Astrocyte of the hippocampus (primary cell): ENCODE results near the gene VPS4A.
"Not testable (repeated sequence)": the region's sequence is repeated elsewhere in the genome, so short reads cannot be mapped to it uniquely, and the experiment has no call there.

Experiments used
- DNase-seq: peaks from one replicate; pipeline ENCODE4 v3.0.0; 2011; ENCODE audit warnings: low read depth, low spot score

The VPS4A gene

DNA sequence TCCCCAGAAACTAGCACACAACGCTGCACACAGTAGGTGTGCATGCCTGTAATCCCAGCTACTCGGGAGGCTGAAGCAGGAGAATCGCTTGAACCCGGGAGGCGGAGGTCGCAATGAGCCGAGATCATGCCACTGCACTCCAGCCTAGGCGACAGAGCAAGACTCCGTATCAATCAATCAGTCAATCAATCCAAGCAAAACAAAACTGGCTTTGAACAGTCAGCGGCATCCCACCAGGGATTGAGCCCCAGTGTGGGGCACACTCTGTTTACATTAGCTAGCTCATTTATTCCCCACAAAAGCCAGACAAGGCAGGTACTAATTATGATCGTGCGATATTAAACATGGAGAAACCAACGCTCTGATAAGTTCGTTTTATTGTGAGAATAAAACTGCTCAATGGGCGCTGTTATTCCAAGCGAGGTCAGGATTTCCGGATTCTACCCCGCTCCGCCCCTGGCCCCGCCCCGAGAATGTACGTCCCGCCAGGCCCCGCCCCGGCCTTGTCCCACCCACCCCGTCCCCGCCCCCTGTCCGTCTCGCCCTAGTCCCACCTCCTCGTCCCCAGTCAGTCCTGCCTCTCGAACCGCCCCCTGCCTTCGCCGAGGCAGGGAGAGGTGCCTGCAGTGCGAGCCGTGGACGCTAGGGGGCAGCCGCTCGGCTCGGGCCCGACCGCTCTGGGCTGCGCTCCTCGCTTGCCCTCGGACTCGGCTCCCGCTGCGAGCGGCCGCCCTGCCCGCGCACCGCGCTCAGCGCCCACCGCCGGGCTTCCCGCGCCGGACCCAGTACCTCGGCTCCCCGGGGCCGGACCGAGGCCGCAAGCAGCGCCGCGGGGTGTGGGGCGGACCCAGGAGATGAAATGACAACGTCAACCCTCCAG lies at the start of gene VPS4A:
Gene VPS4A, plus strand, starts transcription at position 698 of the 880 bp plus-strand sequence. Its CDS starts 162 bp downstream, at position 860.
- peak; percentile 99 for DNase-seq

DNA sequence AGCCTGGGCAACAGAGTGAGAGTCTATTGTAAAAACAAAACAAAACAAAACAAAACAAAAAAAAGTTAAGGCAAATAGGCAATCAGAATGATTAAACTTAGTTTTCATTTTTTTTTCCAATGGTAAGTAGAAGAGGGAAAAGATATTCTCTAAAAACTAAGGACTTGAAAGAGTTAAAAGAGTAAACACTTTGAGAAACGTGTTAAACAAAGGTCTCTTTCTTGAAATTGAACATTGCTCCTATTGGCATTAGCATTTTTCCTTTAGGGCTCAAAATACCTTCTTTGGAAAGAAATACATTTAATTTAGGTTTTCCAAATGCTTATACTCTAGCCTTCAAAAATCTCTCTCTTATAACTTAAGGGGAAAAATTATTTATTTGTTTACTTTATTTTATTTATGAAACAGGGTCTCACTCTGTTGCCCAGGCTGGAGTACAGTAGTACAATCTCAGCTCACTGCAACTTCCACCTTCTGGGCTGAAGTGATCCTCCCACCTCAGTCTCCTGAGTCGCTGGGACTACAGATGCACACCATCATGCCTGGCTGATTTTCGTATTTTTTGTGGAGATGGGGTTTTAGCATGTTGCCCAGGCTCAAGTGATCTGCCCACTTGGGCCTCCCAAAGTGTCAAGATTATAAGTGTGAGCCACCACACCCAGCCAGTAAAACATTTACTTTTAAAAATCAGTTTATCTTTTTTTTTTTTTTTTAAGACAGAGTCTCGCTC lies 44.7 kb upstream of the VPS4A start:
- DNase-seq, result no peak

DNA sequence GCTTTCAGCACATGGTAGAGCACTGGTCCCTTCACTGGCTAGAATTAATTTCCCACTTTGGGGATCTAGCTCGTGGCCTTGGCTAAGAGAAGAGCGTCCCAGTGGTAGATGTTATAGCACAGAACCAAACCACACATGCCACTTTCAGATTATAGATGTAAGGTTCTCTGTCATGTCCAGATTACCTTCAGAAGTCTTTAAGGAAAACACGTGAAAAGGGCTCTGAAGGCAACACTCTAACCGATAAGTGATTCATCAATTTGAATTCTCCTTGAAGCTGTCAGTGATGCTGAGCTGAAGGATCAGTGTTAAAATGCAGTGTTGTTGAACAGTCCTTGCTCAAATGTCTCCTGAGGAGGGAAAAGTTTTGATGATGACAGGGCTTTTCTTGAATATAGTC lies 43.5 kb upstream of the VPS4A start:
- DNase-seq, result no peak

DNA sequence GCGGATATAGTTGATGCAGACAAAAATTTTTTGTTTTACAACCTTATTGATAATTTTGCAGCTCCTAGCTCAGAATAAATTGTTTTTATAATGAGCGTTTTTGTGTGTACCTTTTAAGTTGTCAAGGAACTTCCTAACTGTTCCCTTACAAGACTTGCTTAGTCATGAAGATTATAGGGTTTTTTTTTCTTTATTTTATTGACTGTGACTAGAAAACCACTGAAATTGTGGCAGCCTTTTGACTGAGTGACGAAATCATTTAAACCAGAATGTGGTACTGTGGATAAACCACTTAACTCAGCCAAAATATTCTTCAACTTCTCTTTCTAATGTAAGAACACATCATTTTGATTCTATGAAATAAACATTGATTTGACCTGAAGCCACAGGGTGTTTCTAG lies 40.8 kb upstream of the VPS4A start:
- DNase-seq, result peak; percentile 17

DNA sequence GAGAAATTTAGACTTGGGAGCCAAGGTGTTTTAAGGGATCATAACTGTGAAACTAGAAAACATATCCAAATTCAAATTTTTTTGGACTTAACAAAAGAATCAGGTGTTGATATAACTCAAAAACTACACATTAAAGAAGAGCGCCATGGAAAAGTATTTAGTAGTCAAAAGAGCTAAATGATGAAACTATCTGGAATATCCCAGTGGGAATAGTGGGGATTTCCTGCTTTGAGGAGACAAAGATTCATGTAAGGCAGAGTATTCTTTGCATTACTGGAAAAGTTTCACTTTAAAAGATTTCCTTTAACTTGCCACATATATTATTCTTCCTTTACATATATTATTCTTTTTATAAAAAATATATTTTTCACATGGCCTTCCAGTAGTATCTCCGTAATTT lies 40.3 kb upstream of the VPS4A start:
- DNase-seq, result no peak

DNA sequence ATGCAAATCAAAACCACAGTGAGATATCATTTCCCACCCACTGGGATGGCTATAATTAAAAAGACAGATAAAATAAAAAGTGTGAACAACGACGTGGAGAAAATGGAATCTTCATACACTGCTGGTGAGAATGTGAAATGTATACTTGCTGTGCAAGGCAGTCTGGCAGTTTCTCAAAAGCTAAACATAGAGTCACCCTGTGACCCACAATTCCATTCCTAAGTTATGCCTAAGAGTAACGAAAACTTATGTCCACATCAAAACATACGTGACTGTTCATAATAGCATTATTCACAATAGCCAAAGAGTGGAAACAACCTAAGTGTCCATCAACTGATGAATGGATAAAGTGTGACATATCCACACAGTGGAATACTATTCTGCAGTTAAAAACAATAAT lies 38.1 kb upstream of the VPS4A start:
- no peak for DNase-seq

DNA sequence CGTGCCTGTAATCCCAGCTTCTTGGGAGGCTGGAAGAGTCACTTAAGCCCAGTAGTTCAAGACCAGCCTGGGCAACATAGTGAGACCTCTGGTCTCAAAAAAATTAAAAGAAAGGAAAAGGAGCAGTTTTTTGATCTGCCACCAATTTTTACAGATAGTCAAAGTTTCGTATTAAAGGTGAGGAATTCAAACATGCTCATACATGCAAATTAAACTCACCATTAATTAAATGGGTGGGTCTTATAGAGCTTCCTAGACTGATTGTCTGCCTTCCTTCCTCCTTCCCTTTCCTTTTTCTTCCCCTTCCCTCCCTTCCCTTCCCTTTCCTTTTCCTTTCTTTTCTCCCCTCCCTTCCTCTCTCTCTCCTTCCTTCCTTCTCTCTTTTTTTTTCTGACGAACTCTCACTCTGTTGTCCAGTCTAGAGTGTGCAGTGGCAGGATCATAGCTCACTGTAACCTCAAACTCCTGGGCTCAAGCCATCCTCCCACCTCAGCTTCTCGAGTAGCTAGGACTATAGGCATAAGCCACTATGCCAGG lies 36.4 kb upstream of the VPS4A start:
- peak; percentile 19 for DNase-seq

DNA sequence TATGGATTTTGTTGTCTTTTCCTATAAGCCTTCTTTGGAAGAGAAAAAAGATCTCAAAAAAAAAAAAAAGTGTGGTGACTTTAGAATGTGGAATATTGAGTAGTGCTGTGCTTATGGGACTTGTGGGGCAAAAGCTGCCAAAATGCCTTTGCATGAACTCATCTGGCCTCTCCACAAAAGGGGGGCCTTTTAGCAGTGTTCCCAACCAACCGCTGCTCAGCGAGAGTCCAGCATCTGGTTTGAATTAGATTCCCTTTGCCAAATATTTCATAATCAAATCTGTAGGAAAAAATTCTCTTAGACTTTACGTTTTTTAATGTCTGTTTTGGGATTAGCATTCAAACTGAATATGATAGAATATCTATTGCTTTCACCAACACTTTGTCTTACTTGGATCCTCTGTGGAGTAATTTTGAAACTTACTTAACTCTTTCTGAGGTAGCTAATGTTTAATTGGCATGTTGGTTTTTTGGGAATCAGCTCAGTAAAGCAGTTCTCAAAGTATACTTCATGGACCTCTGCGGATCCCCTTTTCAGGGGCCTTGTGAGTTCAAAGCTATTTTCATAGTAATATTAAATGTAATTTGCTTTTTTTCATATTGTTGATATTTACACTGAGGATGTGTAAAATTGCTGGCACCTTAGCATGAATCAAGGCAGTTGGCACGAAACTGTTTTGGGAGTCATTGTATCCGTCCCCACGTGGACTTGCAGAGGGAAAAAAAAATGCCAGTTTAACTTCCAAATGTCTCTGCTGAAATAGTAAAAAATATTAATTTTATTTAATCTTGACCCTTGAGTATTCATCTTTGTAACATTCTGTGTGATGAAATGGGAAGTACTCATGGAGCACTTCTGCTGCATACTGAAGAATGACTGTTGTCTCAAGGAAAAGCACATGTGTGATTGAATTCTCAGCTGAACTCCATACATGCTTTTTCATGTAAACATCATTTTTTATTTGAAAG lies 34.7 kb upstream of the VPS4A start:
- peak; percentile 83 for DNase-seq

DNA sequence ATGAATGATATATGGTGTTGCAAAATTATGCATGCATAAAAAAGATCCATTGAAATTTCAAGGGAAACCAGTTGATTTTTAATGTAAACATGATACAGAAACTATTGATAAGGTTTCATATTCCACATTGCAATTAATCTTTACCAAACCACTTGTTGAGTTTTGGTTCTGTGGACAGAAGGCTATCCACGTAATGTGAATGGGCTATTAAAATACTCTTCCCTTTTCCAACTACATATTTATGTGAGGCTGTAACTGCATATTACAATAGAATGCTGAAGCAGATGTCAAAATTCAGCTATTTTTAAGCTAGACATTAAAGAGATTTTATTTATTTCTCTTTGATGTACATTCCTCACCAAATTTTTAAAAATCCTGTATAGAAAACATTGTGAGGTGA lies 33.7 kb upstream of the VPS4A start:
- no peak for DNase-seq

DNA sequence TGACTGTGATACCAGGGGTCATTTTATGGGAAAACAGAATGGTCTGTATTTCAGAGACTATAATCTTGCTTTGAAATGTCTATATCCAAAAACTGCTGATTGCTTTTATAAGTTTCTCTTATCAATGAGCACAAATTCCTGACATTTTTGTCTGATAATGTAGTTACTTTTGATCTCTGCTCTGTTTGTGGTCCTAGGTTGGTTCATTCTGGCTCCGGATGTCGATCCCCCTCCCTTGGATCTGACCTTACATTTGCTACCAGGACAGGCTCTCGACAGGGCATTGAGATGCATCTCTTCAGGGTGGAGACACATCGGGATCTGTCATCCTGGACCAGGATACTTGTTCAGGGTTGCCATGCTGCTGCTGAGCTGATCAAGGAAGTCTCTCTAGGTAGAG lies 27.3 kb upstream of the VPS4A start:
- DNase-seq, result no peak

DNA sequence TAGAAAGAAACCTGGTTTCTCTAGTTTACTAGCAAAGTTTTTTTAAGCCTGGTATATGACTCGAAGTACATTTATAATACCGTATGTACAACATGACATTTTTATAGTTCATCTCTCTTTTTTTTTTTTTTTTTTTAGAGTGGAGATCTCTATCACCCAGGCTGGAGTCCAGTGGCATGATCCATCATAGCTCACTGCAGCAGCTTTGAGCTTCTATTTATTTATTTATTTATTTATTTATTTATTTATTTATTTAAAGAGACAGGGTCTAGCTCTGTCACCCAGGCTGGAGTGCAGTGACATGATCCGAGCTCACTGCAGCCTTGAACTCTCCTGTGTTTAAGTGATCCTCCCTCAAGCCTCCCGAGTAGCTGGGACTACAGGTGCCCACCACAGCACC lies 25.9 kb upstream of the VPS4A start:
- DNase-seq, result no peak

DNA sequence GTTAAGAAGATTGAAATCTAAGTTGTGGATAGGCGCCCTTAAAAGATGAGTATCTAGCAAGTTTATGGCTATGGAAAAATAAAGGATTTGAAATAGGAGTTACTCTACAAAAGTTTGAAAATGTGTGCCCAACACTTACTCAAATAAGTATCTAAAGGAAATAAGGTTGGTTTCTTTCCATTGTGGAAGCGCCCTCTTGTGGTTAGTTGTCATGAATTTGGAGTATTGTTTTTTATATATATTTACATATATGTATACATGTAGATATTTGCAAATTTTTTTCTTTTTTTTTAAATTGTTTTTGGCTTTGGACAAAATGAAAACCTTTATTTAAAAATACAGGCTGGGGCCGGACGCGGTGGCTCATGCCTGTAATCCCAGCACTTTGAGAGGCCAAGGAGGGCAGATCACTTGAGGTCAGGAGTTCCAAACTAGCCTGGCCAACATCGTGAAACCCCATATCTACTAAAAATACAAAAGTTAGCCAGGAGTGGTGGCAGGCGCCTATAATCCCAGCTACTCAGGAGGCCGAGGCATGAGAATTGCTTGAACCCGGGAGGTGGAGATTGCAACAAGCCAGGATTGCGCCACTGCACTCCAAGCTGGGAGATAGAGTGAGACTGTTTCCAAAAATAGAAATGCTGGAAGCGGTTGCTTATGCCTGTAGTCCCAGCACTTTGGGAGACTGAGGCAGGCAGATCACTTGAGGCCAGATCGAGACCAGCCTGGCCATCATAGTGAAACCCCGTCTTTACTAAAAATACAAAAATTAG lies 24.0 kb upstream of the VPS4A start:
- DNase-seq, result peak; percentile 62

DNA sequence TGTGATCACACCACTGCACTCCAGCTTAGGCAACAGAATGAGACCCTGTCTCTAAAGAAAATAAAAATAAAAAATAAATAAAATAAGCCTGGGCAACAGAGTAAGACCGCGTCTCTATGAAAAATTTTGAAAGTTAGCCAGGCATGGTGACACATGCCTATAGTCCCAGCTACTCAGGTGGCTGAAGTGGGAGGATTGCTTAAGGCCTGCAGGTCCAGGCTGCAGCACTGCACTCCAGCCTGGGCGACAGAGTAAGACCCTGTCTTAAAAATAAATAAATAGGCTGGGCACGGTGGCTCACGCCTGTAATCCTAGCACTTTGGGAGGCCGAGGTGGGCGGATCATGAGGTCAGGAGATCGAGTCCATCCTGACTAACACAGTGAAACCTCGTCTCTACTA lies 19.5 kb upstream of the VPS4A start:
- not testable (repeated sequence) for DNase-seq

DNA sequence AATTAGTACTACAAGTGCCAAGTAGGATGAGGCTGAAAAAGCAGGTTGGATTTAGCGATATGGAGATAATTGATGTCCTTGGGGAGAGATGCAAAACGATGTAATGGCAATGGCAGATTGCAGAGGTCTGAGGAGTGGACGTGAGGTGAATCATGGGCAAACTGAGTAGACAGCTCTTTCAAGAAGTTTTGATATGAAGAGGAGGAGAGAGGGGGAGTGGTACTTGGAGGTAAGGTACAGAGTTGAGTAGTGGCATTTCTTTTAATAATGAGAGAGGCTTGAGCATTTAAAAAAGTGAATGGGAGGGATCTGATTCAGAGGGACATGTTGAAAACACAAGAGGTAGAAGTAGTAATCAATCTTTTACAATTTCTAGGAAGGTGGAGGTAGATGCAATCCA lies 17.7 kb upstream of the VPS4A start:
- no peak for DNase-seq

DNA sequence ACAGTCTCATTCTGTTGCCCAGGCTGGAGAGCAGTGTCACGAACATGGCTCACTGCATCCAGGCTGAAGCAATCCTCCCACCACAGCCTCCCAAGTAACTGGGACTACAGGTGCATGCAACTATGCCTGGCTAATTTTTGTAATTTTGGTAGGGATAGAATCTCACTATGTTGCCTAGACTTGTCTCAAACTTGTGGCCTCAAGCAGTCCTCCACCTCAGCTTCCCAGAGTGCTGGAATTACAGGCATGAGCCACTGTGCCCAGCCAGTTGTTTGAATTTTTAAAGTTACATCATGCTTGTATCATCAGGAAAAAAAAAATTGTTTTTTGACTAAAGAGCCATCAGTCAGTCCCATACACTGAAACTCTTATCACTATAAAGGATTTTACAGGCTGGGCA lies 17.1 kb upstream of the VPS4A start:
- no peak for DNase-seq

DNA sequence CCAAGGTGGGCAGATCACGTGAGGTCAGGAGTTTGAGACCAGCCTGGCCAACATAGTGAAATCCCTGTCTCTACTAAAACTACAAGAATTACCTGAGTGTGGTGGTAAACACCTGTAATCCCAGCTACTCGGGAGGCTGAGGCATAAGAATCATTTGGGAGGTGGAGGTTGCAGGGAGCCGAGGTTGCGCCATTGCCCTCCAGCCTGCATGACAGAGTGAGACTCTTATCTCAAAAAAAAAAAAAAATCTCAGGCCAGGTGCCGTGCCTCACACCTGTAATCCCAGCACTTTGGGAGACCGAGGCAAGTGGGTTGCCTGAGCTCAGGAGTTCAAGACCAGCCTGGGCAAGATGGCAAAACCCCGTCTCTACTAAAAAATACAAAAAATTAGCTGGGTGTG lies 14.4 kb upstream of the VPS4A start:
- not testable (repeated sequence) for DNase-seq

DNA sequence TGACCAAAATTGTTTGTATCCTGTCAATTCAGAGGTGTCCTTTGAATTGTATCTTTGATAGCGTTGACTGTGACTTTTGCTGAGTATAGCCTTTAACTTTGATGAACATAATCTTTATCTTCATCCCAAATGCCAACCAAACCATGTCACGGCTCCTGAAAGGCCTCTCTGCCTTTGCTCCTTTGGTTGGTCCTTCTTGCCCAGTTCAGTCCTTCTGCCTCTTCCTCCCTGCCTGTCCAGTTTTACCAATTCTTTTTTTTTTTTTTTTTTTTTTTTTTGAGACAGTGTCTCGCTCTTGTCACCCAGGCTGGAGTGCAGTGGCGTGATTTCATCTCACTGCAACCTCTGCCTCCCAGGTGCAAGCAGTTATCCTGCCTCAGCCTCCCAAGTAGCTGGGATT lies 12.9 kb upstream of the VPS4A start:
- no peak for DNase-seq

DNA sequence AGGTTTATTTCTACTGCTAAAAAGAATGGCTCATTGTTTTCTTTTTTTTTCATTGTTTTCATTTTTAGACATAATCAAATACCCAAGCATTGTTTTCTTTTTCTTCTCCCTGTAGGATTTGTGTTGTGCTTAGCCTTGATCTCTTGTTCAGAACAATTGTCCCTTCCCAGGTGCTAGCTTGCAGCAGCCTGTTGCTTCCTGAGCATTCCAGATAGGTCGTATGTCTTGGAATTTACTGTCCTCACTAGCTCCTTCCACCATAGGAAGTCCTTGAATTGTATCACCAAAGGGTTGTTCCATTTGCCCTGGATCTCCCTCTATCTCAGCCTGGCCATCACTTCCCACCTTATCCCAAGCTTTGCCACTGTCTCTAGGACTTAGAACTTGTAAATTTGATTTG lies 10.0 kb upstream of the VPS4A start:
- DNase-seq, result no peak

DNA sequence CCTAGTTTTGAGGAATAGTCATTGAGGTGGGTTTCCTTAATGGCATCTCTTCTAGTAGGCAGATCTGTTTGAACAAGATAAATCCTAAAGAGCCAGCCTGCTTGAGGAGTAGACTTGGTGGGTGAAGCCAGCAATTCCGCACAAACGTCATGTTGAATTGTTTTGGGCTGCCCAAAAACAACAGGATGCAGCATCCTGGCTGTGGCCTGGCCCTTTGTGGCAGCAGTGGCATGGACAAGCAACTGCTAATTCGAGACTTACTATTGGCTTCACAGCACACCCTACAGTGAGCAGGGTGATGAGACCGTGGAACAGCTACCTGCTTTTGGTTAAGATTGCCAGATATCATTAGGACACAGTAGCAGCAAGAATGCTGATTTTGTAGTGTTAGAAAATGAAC lies 9.3 kb upstream of the VPS4A start:
- DNase-seq, result no peak

DNA sequence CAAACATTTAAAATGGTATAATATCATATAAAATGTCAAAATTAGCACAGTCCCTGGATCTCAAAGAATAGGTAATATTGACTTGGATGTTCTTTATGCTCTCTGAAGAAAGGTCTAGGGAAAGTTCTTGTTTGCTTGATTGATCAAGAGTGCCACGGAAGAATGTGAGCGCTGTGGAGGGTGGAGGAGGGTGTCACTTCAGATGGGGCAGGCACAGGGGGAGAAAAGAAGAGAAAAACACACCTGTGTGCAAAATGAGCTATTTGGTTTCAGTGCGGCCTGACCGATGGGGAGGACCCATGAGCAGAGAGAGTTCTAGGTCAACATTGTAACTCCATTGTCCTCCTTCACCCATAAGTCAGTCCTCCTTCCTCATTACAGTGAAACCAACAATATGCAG lies 8.8 kb upstream of the VPS4A start:
- DNase-seq, result no peak

DNA sequence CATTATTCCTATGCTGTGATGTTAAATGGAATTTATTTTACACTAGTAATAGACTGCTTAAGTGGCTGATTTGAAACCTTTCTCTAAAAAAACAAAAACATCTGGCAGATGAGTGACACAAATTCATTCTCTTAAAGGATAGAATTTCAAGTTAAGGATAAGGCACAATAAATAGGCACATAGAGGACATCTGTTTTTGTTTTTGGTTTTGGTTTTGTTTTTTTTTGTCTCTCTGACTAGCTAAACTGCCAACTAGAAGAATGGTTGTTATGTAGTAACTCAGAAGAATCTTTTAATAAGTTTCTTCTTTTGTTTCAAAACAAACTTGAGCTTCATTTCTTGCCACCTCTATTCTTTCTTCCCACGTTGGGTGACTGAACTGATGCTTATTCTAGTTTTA lies 5.1 kb upstream of the VPS4A start:
- no peak for DNase-seq
